Mesenchymal stem cell (in vitro differentiated cells and primary cell): Measurements from ENCODE around the gene NKX2-2.

Experiments used
- DNase-seq: peaks from one replicate; pipeline ENCODE4 v3.0.0-alpha.2; 2013
- H2AFZ ChIP-seq: one replicate; pipeline ENCODE4 v1.6.1; 2013; ENCODE audit warnings: low read depth, mild to moderate bottlenecking, control low read depth, inconsistent platforms, low read length, moderate library complexity
- H2AK5ac ChIP-seq: 2 replicates; pipeline ENCODE4 v1.6.1; 2013; ENCODE audit warnings: low read length, moderate library complexity, mild to moderate bottlenecking, inconsistent platforms; ENCODE audit not compliant: severe bottlenecking
- H2BK120ac ChIP-seq: one replicate; pipeline ENCODE4 v1.6.1; 2013; ENCODE audit warnings: low read depth, mild to moderate bottlenecking, inconsistent platforms, low read length, moderate library complexity
- H2BK12ac ChIP-seq, 2 experiments: one replicate each; pipeline ENCODE4 v1.6.1; 2013; ENCODE audit warnings: inconsistent platforms in 2 of 2, low read length in 2 of 2, mild to moderate bottlenecking in 2 of 2, moderate library complexity in 2 of 2, control low read depth in 1 of 2
- H2BK15ac ChIP-seq: one replicate; pipeline ENCODE4 v1.6.1; 2013; ENCODE audit warnings: mild to moderate bottlenecking, low read depth, inconsistent platforms; ENCODE audit not compliant: poor library complexity, severe bottlenecking
- H2BK5ac ChIP-seq: 2 replicates; pipeline ENCODE4 v1.6.1; 2013; ENCODE audit warnings: low read depth, mild to moderate bottlenecking, low read length, control low read depth, inconsistent platforms; ENCODE audit not compliant: poor library complexity, severe bottlenecking
- H3K14ac ChIP-seq, 2 experiments: one replicate each; pipeline ENCODE4 v1.6.1; 2013; ENCODE audit warnings: inconsistent platforms in 2 of 2, low read length in 2 of 2, control low read depth in 1 of 2, mild to moderate bottlenecking in 1 of 2, moderate library complexity in 1 of 2
- H3K18ac ChIP-seq, 2 experiments: one replicate each; pipeline ENCODE4 v1.6.1; 2013; ENCODE audit warnings: inconsistent platforms in 2 of 2, low read length in 2 of 2, control low read depth in 1 of 2, low read depth in 1 of 2, mild to moderate bottlenecking in 1 of 2
- H3K23ac ChIP-seq, 2 experiments: one replicate each; pipeline ENCODE4 v1.6.1; 2013; ENCODE audit warnings: inconsistent platforms in 2 of 2, low read length in 2 of 2, mild to moderate bottlenecking in 2 of 2, moderate library complexity in 2 of 2, control low read depth in 1 of 2
- H3K27ac ChIP-seq: 2 replicates; pipeline ENCODE4 v1.5.1; 2013; ENCODE audit warnings: mild to moderate bottlenecking, moderate library complexity, low read length, control low read depth, inconsistent platforms; ENCODE audit not compliant: poor library complexity, severe bottlenecking
- H3K27me3 ChIP-seq, 2 experiments: 2 replicates each; pipeline versions ENCODE4 v1.6.1 to v1.7.0; 2013; ENCODE audit warnings: low read length in 2 of 2, mild to moderate bottlenecking in 2 of 2, moderate library complexity in 2 of 2, control low read depth in 1 of 2, inconsistent platforms in 1 of 2; ENCODE audit not compliant: control insufficient read depth in 1 of 2, insufficient read depth in 1 of 2
- H3K36me3 ChIP-seq, 2 experiments: 2 replicates each; pipeline versions ENCODE4 v1.6.1 to v1.7.0; 2013; ENCODE audit warnings: low read length in 2 of 2, control low read depth in 1 of 2, inconsistent platforms in 1 of 2, low read depth in 1 of 2, mild to moderate bottlenecking in 1 of 2; ENCODE audit not compliant: insufficient read depth in 2 of 2, control insufficient read depth in 1 of 2
- H3K4ac ChIP-seq, 2 experiments: one replicate each; pipeline ENCODE4 v1.6.1; 2013; ENCODE audit warnings: inconsistent platforms in 2 of 2, low read length in 2 of 2, mild to moderate bottlenecking in 2 of 2, moderate library complexity in 2 of 2, control low read depth in 1 of 2, low read depth in 1 of 2
- H3K4me1 ChIP-seq: 2 replicates; pipeline ENCODE4 v1.6.1; 2013; ENCODE audit warnings: low read depth, low read length, control low read depth; ENCODE audit not compliant: control insufficient read depth, insufficient read depth
- H3K4me2 ChIP-seq: 2 replicates; pipeline ENCODE4 v1.6.1; 2013; ENCODE audit warnings: low read length, mild to moderate bottlenecking, inconsistent platforms; ENCODE audit not compliant: poor library complexity, severe bottlenecking
- H3K4me3 ChIP-seq, 2 experiments: 2 replicates each; pipeline versions ENCODE4 v1.5.1 to v1.7.0; 2013; ENCODE audit warnings: low read length in 2 of 2, mild to moderate bottlenecking in 2 of 2, control low read depth in 1 of 2, low read depth in 1 of 2; ENCODE audit not compliant: insufficient read depth in 1 of 2
- H3K79me1 ChIP-seq: replicated peaks from 2 replicates; pipeline ENCODE4 v1.6.1; 2013; ENCODE audit warnings: mild to moderate bottlenecking, control low read depth, low read length, inconsistent platforms; ENCODE audit not compliant: poor library complexity, severe bottlenecking
- H3K9ac ChIP-seq: 2 replicates; pipeline ENCODE4 v1.7.0; 2013; ENCODE audit warnings: mild to moderate bottlenecking, low read length, moderate library complexity
- H3K9me3 ChIP-seq: 2 replicates; pipeline ENCODE4 v1.7.0; 2013; ENCODE audit warnings: mild to moderate bottlenecking, low read length; ENCODE audit not compliant: control insufficient read depth
- H4K8ac ChIP-seq: one replicate; pipeline ENCODE4 v1.6.1; 2013; ENCODE audit warnings: inconsistent platforms, mild to moderate bottlenecking, low read length, moderate library complexity
- H4K91ac ChIP-seq: one replicate; pipeline ENCODE4 v1.6.1; 2013; ENCODE audit warnings: mild to moderate bottlenecking, low read length, inconsistent platforms
- WGBS: methylation state at CpG from one replicate; pipeline ENCODE4 v1.1.7; 2013; ENCODE audit warnings: mixed read lengths; 5-methylcytosine and 5-hydroxymethylcytosine counted together

The NKX2-2 gene

DNA sequence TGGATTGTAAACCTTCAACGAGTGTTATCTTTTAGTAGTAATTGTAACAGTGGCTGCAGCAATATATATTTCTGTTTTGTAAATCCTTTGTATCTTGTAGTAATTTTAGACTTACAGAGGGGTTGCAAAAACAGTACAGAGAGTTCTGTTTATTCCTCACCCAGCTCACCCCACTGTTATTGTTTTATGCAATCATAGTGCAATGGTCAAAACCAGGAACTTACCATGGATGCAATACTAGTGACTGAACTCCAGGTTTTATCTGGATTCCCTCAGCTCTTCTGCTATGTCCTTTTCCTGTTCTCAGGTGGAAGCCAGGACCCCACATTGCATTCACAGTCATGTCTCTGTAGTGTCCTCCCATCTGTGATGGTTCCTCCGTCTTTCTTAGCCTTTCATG lies 42.5 kb upstream of the NKX2-2 start:
- no peak overlapping the region for H2BK15ac ChIP-seq
- H4K8ac ChIP-seq, result no peak overlapping the region
- H2BK5ac ChIP-seq, result no peak overlapping the region
- no peak overlapping the region for H3K4ac ChIP-seq
- 58% methylated on average over 2 of the region's 2 CpGs for WGBS
- H3K9me3 ChIP-seq, result no peaks in the 10 kb centered on the region
- no peak for DNase-seq
- no peak overlapping the region for H2BK120ac ChIP-seq
- no peak overlapping the region for H3K27ac ChIP-seq
- peaks cover 0 to 19% of the 10 kb centered on the region in 2 experiments for H3K27me3 ChIP-seq
- no peak overlapping the region for H2AFZ ChIP-seq
- no peak overlapping the region for H3K14ac ChIP-seq
- no peaks in the 10 kb centered on the region for H3K79me1 ChIP-seq
- no peak overlapping the region for H3K23ac ChIP-seq
- no peak overlapping the region for H3K9ac ChIP-seq
- no peaks in the 10 kb centered on the region for H3K4me1 ChIP-seq
- H3K4me3 ChIP-seq, result no peak overlapping the region
- no peak overlapping the region for H3K18ac ChIP-seq
- H2BK12ac ChIP-seq, result no peak overlapping the region
- H4K91ac ChIP-seq, result no peak overlapping the region
- no peak overlapping the region for H2AK5ac ChIP-seq
- no peaks in the 10 kb centered on the region for H3K36me3 ChIP-seq
- H3K4me2 ChIP-seq, result no peak overlapping the region

DNA sequence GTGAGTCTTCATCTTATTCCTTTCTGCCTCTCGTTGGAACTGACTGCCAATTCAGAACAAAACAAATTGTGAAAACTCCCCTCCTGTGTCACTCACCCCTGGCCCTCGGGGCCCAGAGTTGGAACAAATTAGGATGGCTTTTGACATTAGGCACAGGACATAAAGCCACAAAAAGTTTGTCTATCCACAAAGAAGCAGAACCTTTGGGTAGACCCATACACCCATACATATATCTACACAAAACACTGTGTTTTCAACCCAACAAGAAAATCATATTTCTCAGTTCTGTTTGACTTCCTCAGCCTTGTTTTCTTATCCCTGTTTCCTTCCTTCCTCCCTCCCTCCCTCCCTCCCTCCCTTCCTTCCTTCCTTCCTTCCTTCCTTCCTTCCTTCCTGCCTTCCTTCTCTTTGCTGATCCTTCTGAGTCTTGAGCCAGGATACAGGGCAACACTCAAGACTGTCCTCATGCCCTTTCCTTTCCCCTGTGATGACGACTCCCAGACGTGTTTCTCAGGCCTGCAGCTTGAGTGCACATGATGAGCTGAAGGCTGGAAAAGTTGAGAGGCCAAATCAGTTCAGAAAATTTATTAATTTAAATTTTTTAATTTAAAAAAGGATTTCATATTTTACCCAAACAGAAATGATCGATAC lies 41.7 kb upstream of the NKX2-2 start:
- 55% methylated on average over 3 of the region's 5 CpGs for WGBS
- H3K4me1 ChIP-seq, result no peaks in the 10 kb centered on the region

DNA sequence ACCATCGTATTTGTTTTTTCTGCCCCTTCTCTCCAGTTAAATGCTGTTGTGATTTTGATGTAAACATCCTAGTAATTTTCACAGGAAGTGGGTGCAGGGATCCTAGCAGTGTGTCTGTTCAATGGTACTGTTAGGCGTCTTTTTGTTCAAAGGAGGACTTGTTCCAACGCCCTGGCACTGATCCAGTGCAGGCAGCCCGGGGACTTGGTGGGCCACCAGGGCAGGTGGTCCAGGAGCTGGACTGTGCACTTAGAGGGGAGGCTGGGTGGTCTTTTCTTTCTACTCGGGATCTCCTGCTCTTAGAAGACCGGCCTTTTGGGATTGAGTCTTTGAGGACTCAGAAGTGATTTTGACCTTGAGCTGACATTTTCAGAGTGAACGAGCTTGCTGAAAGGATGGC lies 41.1 kb upstream of the NKX2-2 start:
- Histone ChIP-seq H3K23ac (no peak overlapping the region), H2AK5ac (no peak overlapping the region), H3K9me3 (no peaks in the 10 kb centered on the region), H4K8ac (no peak overlapping the region), H2BK120ac (no peak overlapping the region), H2BK15ac (no peak overlapping the region), H3K4ac (no peak overlapping the region), H3K36me3 (no peaks in the 10 kb centered on the region), H2AFZ (no peak overlapping the region), H3K27ac (no peak overlapping the region), H2BK12ac (no peak overlapping the region), H2BK5ac (no peak overlapping the region), H3K4me3 (no peak overlapping the region), H3K4me1 (no peaks in the 10 kb centered on the region), H3K79me1 (no peaks in the 10 kb centered on the region), H3K4me2 (no peak overlapping the region), H3K18ac (no peak overlapping the region), H3K9ac (no peak overlapping the region), H3K27me3 (peaks cover 0 to 20% of the 10 kb centered on the region in 2 experiments), H4K91ac (no peak overlapping the region), H3K14ac (no peak overlapping the region)
- no peak for DNase-seq
- WGBS, result 68% methylated on average over 6 of the region's 7 CpGs

More for the DNA sequence above, 41.7 kb upstream of the NKX2-2 start:
- H3K9ac ChIP-seq, result no peak overlapping the region
- no peak overlapping the region for H3K18ac ChIP-seq
- H2BK5ac ChIP-seq, result no peak overlapping the region
- no peak overlapping the region for H2BK15ac ChIP-seq
- H2BK120ac ChIP-seq, result no peak overlapping the region
- no peak overlapping the region for H2AK5ac ChIP-seq
- no peaks in the 10 kb centered on the region for H3K36me3 ChIP-seq
- no peak overlapping the region for H3K4ac ChIP-seq
- peaks cover 0 to 16% of the 10 kb centered on the region in 2 experiments for H3K27me3 ChIP-seq
- H3K4me2 ChIP-seq, result no peak overlapping the region
- H3K23ac ChIP-seq, result no peak overlapping the region
- no peak overlapping the region for H4K8ac ChIP-seq
- DNase-seq, result no peak
- no peak overlapping the region for H2BK12ac ChIP-seq
- H2AFZ ChIP-seq, result no peak overlapping the region
- no peaks in the 10 kb centered on the region for H3K79me1 ChIP-seq
- no peaks in the 10 kb centered on the region for H3K9me3 ChIP-seq
- H3K27ac ChIP-seq, result no peak overlapping the region
- no peak overlapping the region for H3K14ac ChIP-seq
- H3K4me3 ChIP-seq, result no peak overlapping the region
- H4K91ac ChIP-seq, result no peak overlapping the region

DNA sequence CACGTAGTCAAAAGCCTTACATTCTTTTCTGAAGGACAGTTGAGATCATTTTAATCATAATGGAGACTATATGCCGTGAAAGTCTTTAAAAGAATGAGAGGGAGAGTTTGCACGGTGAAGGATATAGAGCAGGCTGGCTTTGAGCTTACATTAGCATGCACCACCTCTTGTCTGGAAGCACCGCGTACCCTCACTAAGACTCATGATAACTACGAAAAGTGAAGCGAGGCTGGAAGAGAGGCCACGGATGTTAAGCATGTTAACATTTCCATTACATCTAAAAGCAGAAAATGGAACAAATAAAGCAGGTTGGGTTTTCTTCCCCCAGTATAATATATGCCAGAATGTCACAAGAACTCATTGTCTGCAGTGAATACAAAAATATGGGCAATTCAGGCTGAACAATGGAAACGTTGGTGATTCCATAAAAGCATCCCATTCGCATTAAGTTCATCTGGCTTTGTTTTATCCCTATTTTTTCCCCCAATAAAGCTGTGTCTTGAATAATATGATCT lies 40.6 kb upstream of the NKX2-2 start:
- Histone ChIP-seq H2BK120ac (no peak overlapping the region), H2AFZ (no peak overlapping the region), H3K36me3 (no peaks in the 10 kb centered on the region), H3K4me2 (no peak overlapping the region), H3K4ac (no peak overlapping the region), H3K27ac (no peak overlapping the region), H3K23ac (no peak overlapping the region), H3K27me3 (peaks cover 0 to 25% of the 10 kb centered on the region in 2 experiments), H3K4me1 (no peaks in the 10 kb centered on the region), H3K4me3 (no peak overlapping the region), H4K91ac (no peak overlapping the region), H3K9ac (no peak overlapping the region), H2AK5ac (no peak overlapping the region), H2BK12ac (no peak overlapping the region), H3K9me3 (no peaks in the 10 kb centered on the region), H3K18ac (no peak overlapping the region), H4K8ac (no peak overlapping the region), H2BK5ac (no peak overlapping the region), H3K79me1 (no peaks in the 10 kb centered on the region), H3K14ac (no peak overlapping the region), H2BK15ac (no peak overlapping the region)
- no peak for DNase-seq
- 82% methylated on average over 6 of the region's 10 CpGs for WGBS
